GM21825 (cell line): Measurements from ENCODE around the gene JSRP1.

Experiments
- ATAC-seq: cut with Tn5 transposase; IDR thresholded peaks from one replicate; pipeline ENCODE4 v1.9.1; 2021; ENCODE audit warnings: mild to moderate bottlenecking, moderate library complexity; ENCODE audit not compliant: unreplicated experiment

The JSRP1 gene

DNA sequence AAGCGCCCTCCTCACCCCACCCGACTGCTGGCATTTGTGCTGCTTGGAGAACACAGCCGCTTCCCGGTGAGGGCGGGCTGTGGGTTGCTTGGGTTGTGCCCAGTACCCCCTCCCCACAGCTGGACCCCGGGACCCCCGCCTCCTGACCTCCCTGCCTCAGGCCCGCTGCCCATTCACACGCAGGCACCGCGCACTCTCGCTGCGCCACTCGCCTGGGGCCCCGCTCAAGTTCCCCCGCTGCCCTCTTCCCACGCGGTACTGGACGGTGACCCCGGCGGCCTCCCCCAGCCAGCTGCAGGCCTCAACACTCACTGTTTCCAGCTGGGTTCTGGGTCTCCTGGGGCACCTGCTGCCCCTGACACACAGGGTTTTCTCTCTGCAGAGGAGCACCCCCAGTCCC, 36.5 kb downstream of the JSRP1 start:
- ATAC-seq: no peak

DNA sequence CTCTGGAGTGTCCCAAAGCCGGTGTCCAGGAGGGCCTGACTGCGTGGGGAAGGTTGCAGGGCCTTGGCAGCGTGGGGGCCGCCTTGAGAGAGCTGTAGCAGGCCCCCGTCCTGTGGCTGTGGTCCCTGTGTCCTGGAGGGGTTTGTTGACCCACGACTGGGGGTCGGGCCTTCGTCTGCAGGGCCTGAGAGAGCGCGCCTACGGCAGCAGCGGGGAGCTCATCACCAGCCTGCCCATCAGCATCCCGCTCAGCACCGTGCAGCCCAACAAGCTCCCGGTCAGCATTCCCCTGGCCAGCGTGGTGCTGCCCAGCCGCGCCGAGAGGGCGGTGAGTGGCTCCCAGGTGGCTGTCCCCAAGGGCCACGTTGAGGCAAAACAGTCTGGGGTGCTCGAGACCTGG, 38.6 kb downstream of the JSRP1 start:
- ATAC-seq: no peak

DNA sequence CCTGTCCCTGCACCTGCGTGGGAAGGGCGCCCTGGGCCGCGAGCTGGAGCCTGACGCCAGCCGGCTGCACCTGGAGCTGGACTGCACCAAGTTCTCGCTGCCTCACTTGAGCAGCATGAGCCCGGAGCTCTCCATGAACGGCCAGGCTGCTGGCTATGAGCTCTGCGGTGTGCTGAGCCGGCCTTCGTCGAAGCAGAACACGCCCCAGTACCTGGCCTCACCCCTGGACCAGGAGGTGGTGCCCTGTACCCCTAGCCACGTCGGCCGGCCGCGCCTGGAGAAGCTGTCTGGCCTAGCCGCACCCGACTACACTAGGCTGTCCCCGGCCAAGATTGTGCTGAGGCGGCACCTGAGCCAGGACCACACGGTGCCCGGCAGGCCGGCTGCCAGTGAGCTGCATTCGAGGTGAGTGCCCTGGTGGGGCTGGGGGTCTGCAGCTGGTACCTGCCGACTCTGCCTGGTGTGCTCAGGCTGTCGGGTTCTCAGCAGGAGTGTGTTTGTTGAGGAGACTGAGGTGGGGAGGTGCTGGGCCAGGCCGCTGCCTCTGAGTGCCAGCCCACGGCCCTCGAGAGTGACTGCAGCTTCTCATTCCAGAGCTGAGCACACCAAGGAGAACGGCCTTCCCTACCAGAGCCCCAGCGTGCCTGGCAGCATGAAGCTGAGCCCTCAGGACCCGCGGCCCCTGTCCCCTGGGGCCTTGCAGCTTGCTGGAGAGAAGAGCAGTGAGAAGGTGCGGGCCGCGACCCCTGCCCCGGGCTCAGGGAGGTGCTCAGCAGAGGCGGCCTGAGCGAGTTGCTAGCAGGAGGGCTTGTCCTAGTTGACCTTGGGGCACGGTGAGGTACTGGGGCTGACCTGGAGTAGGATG, 39.6 kb downstream of the JSRP1 start:
- no peak for ATAC-seq

DNA sequence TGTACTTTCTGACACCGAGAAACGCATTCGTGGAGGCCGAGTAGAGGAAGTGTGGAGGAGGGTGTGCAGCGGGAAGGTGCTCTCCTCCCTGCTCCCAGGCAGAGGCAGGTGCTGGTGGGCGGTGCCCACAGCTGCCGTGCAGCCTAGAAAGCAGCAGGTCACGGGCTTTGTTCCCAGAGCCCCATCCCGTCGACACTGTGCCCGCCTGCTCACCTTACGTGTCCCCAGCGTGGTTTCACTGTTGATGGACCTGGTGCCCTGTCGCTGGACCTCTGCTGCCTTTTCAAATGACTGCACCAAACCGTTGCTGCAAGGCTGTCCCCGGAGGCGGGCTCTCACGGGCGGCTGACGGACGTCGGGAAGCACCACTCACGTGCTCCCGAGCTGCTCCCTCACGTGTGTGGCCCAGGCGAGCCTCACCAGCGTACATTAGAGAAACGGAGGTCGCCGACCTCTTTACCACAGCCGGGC, 40.9 kb downstream of the JSRP1 start:
- ATAC-seq: no peak

DNA sequence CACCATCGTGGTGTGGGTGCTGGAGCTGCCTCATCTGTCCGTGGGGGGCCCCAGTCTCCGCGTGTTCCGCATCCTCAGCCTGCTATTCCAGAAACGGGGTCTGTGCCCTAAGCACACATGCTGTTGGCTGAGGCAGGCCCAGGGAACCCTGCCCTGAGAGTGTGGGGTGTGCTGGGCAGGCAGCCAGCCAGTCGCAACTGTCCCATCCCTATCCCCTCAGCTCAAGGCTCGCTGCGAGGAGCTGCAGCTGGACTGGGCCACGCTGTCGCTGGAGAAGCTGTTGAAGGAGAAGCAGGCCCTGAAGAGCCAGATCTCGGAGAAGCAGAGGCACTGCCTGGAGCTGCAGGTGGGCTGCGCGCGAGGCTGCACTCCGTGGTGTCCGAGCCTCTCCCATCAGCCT, 42.0 kb downstream of the JSRP1 start:
- no peak for ATAC-seq

DNA sequence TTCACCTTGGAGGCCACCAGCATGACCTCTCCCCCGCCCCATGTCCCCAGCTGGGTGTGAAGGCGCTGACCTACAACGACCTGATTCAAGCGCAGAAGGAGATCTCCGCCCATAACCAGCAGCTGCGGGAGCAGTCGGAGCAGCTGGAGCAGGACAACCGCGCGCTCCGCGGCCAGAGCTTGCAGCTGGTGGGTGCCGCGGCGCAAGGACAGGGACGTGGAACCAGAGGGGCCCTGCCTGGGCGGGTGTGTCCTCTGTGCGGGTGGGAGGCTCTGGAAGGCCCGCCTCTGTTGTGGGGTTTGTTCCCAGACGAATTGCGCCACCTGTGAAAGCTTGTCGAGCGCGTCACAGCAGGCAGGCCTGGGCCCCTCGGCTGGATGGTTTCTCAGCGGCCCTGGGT, 42.4 kb downstream of the JSRP1 start:
- ATAC-seq: no peak

DNA sequence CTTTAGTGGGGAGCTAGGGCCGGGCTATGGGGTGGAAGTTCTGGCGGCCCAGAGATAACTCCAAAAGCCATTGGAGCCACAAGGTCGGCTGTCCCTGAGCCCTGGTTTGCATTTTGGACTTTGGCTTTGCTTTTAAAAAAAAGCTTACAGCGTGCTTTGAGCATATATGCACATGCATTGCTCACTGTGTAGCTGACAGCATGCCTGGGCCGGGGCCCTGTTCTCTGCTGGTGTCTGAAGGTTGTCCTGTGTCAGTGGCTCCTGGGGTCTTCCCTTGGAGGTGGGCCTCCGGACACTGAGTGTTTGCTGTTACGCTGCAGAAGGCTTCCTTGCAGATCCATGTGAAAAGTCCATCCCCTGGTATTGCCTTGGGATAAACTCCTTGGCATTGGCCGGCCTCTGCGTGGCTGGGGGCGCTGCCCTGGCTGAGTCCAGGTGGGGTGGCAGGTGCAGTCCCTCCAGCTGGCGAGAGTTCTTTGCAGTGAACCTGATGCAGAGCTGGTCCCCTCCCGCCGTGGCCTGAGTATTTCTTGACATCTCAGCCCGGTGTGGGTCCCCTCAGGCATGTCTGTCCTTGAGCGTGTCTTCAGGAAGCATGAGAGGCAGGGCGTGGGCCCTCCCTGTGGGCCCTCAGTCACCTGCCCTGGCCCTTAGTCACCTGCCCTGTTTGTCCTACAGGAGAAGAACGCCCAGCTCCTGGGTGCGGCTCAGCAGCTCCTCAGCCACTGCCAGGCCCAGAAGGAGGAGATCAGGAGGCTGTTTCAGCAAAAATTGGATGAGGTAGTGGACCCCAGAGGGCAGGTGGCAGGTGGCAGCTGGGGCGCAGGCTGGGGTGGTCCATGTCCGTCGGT, 43.1 kb downstream of the JSRP1 start:
- ATAC-seq: no peak

DNA sequence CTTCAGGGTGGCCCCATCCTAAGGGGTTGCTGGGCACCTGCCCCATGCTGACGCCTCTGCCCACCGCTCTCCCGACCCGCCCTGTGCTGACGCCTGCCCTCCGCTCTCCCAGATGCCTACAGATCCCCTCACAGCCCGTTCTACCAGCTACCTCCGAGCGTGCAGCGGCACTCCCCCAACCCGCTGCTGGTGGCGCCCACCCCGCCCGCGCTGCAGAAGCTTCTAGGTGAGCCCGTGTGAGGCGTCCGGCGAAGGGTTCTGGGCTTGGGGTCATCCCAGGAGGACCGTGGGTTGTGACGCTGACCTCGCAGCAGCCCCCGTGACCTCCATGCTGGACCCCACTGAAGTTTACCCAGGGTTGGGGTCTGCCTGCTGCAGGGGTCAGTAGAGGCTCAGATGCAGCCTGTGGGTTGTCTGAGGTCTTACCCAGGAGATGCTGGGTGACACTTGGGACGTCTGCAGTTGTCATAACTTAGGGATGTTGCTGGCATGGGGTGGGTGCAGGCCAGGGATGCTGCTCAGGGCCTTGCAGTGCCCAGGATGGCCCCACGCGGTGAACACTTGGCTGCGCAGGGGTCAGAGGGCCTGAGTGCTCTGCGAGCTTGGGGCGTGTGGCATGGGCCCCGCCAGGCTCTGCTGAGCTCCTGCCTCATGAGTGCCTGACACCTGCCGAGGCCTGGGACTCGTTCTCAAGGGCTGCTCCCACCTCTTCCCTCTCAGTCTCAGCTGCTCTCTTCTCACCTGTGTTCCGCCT, 45.1 kb downstream of the JSRP1 start:
- no peak for ATAC-seq

DNA sequence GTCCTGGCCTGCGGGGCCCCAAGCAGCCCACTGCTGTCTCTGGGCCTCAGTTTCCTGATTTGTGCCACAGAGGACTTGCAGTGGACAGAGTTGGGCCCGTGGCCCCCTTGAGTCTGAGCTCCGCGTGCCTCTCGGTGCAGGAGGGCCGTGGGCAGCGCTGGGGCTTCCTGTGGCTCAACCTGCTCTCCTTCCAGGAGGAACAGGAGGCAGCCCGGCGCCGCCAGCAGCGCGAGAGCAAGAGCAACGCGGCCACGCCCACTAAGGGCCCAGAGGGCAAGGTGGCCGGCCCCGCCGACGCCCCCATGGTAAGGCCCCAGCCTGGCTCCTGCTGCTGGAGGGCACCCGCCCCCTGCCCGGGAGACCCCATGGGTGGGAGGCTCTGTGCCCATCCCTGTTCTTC, 46.0 kb downstream of the JSRP1 start:
- ATAC-seq: no peak

DNA sequence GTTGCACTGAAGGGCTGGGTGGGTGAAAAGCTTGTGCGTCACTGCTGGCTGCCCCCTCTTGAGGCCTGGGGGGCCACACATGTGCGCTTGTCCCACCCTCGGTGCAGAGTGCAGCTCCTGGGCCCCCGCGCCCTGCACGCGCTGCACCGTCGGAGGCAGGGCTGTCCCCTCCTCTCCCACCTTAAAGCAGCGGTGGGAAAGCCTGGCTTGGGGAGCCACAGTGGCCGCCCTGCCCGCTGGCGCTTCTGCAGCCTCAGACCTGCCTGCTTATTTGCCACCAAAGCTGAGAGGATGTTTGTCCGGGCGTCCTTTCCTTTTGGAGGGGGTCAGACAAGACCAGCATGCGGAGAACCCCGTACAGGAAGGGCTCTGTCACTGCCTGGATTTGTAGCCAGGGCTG, 46.8 kb downstream of the JSRP1 start:
- no peak for ATAC-seq

DNA sequence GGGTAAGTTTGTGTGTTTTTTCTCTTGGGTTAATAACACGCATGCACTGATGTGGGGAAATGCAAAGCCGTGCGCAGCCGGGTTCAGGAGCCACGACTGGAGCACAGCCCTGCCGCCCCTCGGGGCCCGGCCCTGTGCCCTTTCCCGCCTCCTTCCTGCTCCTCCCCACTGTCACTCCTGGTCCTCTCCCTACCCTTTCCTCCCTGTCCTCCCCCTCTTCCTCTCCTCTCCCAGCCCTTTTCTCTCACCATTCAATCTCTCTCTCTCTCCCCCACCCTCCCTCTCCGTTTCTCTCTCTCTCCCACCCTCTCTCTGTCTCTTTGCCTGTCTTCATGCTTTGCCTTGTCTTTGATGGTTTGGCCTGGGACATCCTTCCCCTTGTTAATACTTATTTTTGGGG, 47.2 kb downstream of the JSRP1 start:
- ATAC-seq: no peak

DNA sequence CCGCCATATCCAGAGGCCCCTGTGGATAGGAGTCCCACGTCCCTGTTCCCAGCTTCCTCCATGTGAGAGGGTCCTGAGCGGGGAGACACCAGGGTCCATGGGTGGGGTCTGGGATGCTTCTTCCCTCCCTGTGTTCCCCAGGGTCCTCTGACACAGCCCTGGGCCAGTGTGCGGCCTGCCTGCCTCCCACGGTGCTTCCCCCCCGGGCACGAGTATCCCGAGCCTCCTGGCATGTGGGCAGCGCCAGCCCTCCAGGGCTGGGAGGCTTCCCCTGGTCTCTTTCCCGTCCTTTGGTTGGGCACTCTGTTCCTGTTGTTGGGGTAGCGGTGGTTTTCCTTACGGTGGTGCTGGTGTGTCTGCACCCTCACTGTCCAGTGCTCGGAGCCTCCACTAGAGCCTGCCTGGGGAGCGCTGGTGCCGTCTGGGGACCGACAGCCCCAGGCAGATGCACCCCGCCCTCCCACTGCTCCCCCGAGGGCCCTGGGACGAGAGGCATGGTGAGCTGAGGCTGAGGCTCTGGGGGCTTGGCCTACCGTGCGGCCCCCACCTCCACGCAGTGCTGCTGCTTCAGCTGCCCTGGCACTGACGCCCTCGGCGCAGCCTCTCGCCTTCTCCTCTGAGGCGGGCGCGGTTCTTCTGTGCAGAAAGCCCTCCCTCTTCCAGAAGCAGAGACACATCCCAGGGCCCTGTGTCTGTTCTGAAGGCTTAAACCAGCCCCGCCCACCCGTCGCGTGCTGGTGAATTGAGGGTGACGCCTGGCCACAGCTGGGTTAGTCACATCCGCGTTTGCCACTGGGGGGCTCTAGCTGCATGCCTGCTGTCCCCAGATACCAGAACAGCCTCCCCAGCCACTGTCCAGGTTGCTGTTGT, 48.0 kb downstream of the JSRP1 start:
- ATAC-seq: no peak

DNA sequence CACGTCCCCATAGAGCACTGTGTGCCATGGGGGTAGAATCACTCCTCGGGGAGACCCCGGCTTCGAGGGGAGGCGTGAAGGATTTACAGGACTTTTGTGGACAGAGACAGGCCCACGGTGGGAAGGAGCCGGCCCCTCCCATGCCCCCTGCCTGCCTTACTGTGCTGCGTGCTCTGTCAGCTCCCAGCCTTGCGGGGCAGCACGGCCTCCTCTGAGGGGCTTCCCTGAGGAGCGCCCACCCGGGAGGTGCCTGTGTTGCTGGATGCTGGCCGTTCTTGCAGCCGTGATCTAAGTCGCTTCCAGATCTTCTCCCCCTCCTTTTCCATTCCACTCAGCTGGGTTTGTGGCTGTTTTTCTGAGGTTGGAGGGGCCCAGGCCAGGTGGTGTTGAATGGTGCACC, 49.2 kb downstream of the JSRP1 start:
- no peak for ATAC-seq

DNA sequence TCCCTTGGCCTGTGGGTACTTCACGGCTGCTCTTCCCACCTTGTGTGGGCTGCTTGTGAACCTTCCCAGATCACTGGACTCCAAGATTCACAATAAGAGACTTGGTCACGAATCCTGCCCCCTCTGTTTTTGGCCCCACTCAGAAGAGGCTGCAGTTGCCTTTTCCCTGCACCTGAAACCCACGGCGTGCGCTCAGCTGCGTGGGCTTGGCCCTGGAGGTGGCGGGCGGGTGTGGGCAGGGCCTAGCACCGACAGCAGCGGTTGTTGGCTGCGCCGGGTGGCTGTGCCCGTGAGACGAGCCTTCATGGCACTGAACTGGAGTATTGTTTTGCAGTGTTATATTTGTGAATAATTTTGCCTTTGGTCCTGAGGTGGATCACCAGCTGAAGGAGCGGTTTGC, 53.9 kb downstream of the JSRP1 start:
- ATAC-seq: no peak
